WTC11 (cell line): ENCODE measurements around the gene BTBD9. TPM values are rescaled to one million over a fixed set of nuclear protein-coding genes. Genes with fewer than 3 reads are reported as not detected.

ENCODE experiments used
- ATAC-seq: fragments of 200-7000 bp; cut with Tn5 transposase; 2 replicates; pipeline ENCODE4 v1.10.0; 2021; ENCODE audit warnings: mild to moderate bottlenecking, moderate library complexity
- CTCF ChIA-PET: fragments of 300-600 bp; sonication (Branson Sonifier 250); formaldehyde crosslinking; loops from one replicate; lab custom pipeline; 2021; ENCODE audit warnings: antibody characterized with exemption; lab: Charles Lee
- POLR2A ChIA-PET: fragments of 350-600 bp; sonication (Branson Sonifier 250); formaldehyde crosslinking; loops from one replicate; lab custom pipeline; 2021; ENCODE audit warnings: antibody characterized with exemption; lab: Charles Lee
- DNase-seq: peaks from one replicate; pipeline ENCODE4 v3.0.0; 2021; ENCODE audit warnings: low spot score
- H3K27ac Mint-ChIP-seq: 2 replicates; pipeline ENCODE4 v1.8.0; 2021; ENCODE audit warnings: mixed read lengths
- H3K27me3 Mint-ChIP-seq: 2 replicates; pipeline ENCODE4 v1.8.0; 2021; ENCODE audit warnings: low read depth, mild to moderate bottlenecking, moderate library complexity, mixed read lengths
- H3K36me3 Mint-ChIP-seq: 2 replicates; pipeline ENCODE4 v1.8.0; 2021; ENCODE audit warnings: mixed read lengths
- H3K4me1 Mint-ChIP-seq: 2 replicates; pipeline ENCODE4 v1.8.0; 2022; ENCODE audit warnings: mixed read lengths
- H3K4me3 Mint-ChIP-seq: 2 replicates; pipeline ENCODE4 v1.8.0; 2021; ENCODE audit warnings: mild to moderate bottlenecking, moderate library complexity, mixed read lengths
- H3K9me3 Mint-ChIP-seq: 2 replicates; pipeline ENCODE4 v1.8.0; 2021; ENCODE audit warnings: mixed read lengths
- CREM ChIP-seq: sonication (generic); formaldehyde crosslinking; IDR thresholded peaks from 2 replicates; pipeline ENCODE4 v1.8.1; 2022; ENCODE audit warnings: mild to moderate bottlenecking, missing genetic modification reagents, moderate library complexity
- ESRRA ChIP-seq: sonication (generic); formaldehyde crosslinking; IDR thresholded peaks from 2 replicates; pipeline ENCODE4 v1.8.1; 2022; ENCODE audit warnings: mild to moderate bottlenecking, missing genetic modification reagents, borderline replicate concordance
- HMGA2 ChIP-seq: fragments of 250-450 bp; sonication (Bioruptor Pico); IDR thresholded peaks from 2 replicates; pipeline ENCODE4 v1.4.0; 2021; ENCODE audit warnings: mild to moderate bottlenecking, moderate library complexity
- JAZF1 ChIP-seq: fragments of 250-450 bp; sonication (Bioruptor Pico); IDR thresholded peaks from 2 replicates; pipeline ENCODE4 v1.9.0; 2021; ENCODE audit warnings: moderate library complexity, mild to moderate bottlenecking, inconsistent platforms
- MXD4 ChIP-seq: fragments of 250-450 bp; sonication (Bioruptor Pico); IDR thresholded peaks from 2 replicates; pipeline ENCODE4 v1.8.0; 2021; ENCODE audit warnings: mild to moderate bottlenecking, moderate library complexity, borderline replicate concordance
- NR2C2 ChIP-seq: sonication (generic); formaldehyde crosslinking; IDR thresholded peaks from 2 replicates; pipeline ENCODE4 v1.8.0; 2022; ENCODE audit warnings: mild to moderate bottlenecking, missing genetic modification reagents
- OVOL2 ChIP-seq: fragments of 250-450 bp; sonication (Bioruptor Pico); IDR thresholded peaks from 2 replicates; pipeline ENCODE4 v1.9.0; 2021; ENCODE audit warnings: mild to moderate bottlenecking, borderline replicate concordance
- TEAD1 ChIP-seq: sonication (generic); formaldehyde crosslinking; IDR thresholded peaks from 2 replicates; pipeline ENCODE4 v1.8.0; 2022; ENCODE audit warnings: mild to moderate bottlenecking, missing genetic modification reagents
- TP53 ChIP-seq: sonication (generic); formaldehyde crosslinking; IDR thresholded peaks from 2 replicates; pipeline ENCODE4 v1.8.1; 2023; ENCODE audit warnings: mild to moderate bottlenecking, missing genetic modification reagents
- total RNA-seq: library from RNA; stranded (reverse); gene quantifications from 3 replicates; pipeline ENCODE4 v1.2.3, GENCODE V29; 2021
- TF ChIP-seq, protein P1 (sequence below): sonication (generic); formaldehyde crosslinking; IDR thresholded peaks from 2 replicates; pipeline ENCODE4 v1.8.1; 2023; ENCODE audit warnings: mild to moderate bottlenecking, missing genetic modification reagents, moderate library complexity
- TF ChIP-seq, protein P2 (sequence below): fragments of 250-450 bp; sonication (Bioruptor Pico); IDR thresholded peaks from 2 replicates; pipeline ENCODE4 v1.9.0; 2021; ENCODE audit warnings: mild to moderate bottlenecking
- TF ChIP-seq, protein P3 (sequence below): sonication (generic); formaldehyde crosslinking; IDR thresholded peaks from 2 replicates; pipeline ENCODE4 v1.8.1; 2023; ENCODE audit warnings: mild to moderate bottlenecking, missing genetic modification reagents
- TF ChIP-seq, protein P4 (sequence below): fragments of 250-450 bp; sonication (Bioruptor Pico); conservative IDR thresholded peaks from 2 replicates; pipeline ENCODE4 v1.9.0; 2021; ENCODE audit warnings: mild to moderate bottlenecking
- TF ChIP-seq, protein P5 (sequence below): sonication (generic); formaldehyde crosslinking; IDR thresholded peaks from 2 replicates; pipeline ENCODE4 v1.8.0; 2023; ENCODE audit warnings: missing genetic modification reagents
- TF ChIP-seq, protein P6 (sequence below): sonication (generic); formaldehyde crosslinking; IDR thresholded peaks from 2 replicates; pipeline ENCODE4 v1.8.0; 2023; ENCODE audit warnings: missing genetic modification reagents, mild to moderate bottlenecking, borderline replicate concordance
- TF ChIP-seq, protein P7 (sequence below): fragments of 250-450 bp; sonication (Bioruptor Pico); IDR thresholded peaks from 2 replicates; pipeline ENCODE4 v1.9.0; 2021; ENCODE audit warnings: mild to moderate bottlenecking, borderline replicate concordance

BTBD9 gene
- total RNA-seq, 1 experiment from 2014 or later: 4.2 TPM

DNA sequence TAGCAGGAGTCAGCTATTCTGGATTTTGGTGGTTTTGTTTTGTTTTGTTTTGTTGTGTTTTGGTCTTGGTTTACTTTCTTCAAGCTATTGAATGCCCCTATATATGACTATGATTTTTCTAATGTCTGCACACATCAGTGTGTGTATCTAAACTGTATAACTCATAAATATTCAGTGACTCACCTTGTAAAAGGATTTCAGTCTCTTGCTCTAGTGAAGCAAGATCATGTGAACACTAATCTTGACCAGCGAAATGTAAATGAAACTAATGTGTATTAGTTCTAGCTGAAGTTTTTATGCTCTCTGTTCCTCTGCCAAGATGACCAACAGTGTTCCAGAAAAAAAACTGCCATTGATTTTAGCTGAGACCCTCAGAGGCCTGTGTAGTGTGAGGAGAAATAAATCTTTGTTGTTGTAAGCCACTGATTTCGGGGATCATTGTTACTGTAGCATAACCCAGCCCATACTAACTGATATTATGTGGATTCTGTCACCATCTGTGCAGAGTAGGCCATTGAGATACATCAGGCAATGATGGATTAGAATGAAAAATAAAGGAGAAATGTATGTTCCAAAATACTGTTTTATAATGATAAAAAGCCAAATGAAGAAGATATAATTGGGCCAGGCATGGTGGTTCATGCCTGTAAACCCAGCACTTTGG lies 11.5 kb upstream of the BTBD9 start:
- no peak overlapping the region for H3K4me3 Mint-ChIP-seq
- H3K9me3 Mint-ChIP-seq: peaks cover 7% of the 10 kb centered on the region
- H3K27me3 Mint-ChIP-seq: no peaks in the 10 kb centered on the region
- peaks cover 6% of the 10 kb centered on the region for H3K4me1 Mint-ChIP-seq
- CTCF ChIA-PET: no interaction called here
- TF ChIP-seq JAZF1 (CRISPR knock-in tag) (no peak), NR2C2 (CRISPR knock-in tag) (no peak)
- TF ChIP-seq, protein P1, sequence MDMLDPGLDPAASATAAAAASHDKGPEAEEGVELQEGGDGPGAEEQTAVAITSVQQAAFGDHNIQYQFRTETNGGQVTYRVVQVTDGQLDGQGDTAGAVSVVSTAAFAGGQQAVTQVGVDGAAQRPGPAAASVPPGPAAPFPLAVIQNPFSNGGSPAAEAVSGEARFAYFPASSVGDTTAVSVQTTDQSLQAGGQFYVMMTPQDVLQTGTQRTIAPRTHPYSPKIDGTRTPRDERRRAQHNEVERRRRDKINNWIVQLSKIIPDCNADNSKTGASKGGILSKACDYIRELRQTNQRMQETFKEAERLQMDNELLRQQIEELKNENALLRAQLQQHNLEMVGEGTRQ (CRISPR knock-in tag): no peak
- TF ChIP-seq, all 79 proteins: peak for 0
- peaks cover 5% of the 10 kb centered on the region for H3K36me3 Mint-ChIP-seq
- no peak overlapping the region for H3K27ac Mint-ChIP-seq
- POLR2A ChIA-PET: no interaction called here
- ATAC-seq: no peak
- no peak for DNase-seq

DNA sequence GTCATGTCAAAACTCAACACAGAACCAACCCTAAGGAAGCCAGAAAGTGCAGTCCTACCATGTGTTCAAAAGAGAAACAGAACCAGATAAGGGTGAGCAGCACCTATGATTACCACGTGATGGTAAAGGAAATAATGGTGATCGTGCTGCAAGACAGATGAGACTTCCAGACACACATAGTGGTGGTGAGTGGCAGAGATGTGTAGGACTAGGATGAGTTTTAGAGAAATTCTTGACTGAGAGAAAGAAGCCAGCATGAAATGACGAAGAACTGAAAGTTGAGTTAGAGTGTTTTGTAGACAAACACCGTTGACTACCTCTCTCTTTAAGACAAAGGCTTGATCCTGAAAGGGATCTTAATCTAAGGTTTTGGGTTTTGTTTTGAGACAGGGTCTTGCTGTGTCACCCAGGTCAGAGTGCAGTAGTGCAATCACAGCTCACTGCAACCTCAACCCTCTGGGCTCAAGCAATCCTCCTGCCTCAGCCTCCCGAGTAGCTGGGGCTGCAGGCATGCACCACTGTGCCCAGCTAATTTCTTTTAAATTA lies 10.6 kb upstream of the BTBD9 start:
- H3K27ac Mint-ChIP-seq: no peak overlapping the region
- ChIA-PET CTCF (no interaction called here), POLR2A (no interaction called here)
- H3K9me3 Mint-ChIP-seq: peaks cover 7% of the 10 kb centered on the region
- no peaks in the 10 kb centered on the region for H3K27me3 Mint-ChIP-seq
- no peak overlapping the region for H3K4me3 Mint-ChIP-seq
- H3K4me1 Mint-ChIP-seq: peaks cover 7% of the 10 kb centered on the region
- DNase-seq (no peak), ATAC-seq (no peak)
- H3K36me3 Mint-ChIP-seq: peaks cover 5% of the 10 kb centered on the region
- TF ChIP-seq HMGA2 (CRISPR knock-in tag) (no peak), MXD4 (CRISPR knock-in tag) (no peak), TEAD1 (CRISPR knock-in tag) (no peak), ESRRA (CRISPR knock-in tag) (no peak), OVOL2 (no peak), JAZF1 (CRISPR knock-in tag) (no peak), TP53 (CRISPR knock-in tag) (no peak), CREM (no peak)
- TF ChIP-seq, protein P2, sequence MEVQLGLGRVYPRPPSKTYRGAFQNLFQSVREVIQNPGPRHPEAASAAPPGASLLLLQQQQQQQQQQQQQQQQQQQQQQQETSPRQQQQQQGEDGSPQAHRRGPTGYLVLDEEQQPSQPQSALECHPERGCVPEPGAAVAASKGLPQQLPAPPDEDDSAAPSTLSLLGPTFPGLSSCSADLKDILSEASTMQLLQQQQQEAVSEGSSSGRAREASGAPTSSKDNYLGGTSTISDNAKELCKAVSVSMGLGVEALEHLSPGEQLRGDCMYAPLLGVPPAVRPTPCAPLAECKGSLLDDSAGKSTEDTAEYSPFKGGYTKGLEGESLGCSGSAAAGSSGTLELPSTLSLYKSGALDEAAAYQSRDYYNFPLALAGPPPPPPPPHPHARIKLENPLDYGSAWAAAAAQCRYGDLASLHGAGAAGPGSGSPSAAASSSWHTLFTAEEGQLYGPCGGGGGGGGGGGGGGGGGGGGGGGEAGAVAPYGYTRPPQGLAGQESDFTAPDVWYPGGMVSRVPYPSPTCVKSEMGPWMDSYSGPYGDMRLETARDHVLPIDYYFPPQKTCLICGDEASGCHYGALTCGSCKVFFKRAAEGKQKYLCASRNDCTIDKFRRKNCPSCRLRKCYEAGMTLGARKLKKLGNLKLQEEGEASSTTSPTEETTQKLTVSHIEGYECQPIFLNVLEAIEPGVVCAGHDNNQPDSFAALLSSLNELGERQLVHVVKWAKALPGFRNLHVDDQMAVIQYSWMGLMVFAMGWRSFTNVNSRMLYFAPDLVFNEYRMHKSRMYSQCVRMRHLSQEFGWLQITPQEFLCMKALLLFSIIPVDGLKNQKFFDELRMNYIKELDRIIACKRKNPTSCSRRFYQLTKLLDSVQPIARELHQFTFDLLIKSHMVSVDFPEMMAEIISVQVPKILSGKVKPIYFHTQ (CRISPR knock-in tag): no peak
- TF ChIP-seq, protein P3, sequence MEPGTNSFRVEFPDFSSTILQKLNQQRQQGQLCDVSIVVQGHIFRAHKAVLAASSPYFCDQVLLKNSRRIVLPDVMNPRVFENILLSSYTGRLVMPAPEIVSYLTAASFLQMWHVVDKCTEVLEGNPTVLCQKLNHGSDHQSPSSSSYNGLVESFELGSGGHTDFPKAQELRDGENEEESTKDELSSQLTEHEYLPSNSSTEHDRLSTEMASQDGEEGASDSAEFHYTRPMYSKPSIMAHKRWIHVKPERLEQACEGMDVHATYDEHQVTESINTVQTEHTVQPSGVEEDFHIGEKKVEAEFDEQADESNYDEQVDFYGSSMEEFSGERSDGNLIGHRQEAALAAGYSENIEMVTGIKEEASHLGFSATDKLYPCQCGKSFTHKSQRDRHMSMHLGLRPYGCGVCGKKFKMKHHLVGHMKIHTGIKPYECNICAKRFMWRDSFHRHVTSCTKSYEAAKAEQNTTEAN (CRISPR knock-in tag): no peak
- TF ChIP-seq, protein P4, sequence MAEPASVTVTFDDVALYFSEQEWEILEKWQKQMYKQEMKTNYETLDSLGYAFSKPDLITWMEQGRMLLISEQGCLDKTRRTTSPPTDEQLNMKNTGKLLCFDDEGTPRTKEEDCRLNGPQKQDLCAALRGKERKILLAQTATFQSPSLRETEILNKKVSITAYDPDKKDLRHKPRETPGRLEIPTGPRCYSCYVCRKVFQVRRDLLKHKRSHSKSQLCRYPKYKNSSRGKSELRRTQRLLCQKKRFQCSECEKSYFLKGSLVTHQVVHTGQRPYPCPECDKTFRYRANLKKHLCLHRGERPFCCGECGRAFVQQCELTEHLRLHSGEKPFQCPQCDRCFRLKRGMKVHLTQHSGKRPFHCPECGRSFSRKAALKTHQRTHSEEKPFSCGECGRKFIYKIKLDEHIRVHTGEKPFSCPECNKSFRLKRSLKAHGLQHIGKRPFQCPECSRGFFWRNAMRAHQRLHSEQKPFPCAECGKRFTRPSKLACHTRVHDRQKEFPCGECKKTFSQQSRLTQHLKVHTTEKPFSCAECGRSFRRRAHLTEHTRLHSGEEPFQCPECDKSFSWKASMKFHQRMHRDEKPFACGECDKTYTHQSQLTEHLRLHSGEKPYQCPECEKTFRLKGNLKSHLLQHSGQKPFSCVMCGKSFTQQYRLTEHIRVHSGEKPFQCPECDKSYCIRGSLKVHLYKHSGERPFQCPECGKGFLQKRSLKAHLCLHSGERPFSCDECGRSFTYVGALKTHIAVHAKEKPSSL: no peak
- TF ChIP-seq, protein P5, sequence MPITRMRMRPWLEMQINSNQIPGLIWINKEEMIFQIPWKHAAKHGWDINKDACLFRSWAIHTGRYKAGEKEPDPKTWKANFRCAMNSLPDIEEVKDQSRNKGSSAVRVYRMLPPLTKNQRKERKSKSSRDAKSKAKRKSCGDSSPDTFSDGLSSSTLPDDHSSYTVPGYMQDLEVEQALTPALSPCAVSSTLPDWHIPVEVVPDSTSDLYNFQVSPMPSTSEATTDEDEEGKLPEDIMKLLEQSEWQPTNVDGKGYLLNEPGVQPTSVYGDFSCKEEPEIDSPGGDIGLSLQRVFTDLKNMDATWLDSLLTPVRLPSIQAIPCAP (CRISPR knock-in tag): no peak
- TF ChIP-seq, protein P6, sequence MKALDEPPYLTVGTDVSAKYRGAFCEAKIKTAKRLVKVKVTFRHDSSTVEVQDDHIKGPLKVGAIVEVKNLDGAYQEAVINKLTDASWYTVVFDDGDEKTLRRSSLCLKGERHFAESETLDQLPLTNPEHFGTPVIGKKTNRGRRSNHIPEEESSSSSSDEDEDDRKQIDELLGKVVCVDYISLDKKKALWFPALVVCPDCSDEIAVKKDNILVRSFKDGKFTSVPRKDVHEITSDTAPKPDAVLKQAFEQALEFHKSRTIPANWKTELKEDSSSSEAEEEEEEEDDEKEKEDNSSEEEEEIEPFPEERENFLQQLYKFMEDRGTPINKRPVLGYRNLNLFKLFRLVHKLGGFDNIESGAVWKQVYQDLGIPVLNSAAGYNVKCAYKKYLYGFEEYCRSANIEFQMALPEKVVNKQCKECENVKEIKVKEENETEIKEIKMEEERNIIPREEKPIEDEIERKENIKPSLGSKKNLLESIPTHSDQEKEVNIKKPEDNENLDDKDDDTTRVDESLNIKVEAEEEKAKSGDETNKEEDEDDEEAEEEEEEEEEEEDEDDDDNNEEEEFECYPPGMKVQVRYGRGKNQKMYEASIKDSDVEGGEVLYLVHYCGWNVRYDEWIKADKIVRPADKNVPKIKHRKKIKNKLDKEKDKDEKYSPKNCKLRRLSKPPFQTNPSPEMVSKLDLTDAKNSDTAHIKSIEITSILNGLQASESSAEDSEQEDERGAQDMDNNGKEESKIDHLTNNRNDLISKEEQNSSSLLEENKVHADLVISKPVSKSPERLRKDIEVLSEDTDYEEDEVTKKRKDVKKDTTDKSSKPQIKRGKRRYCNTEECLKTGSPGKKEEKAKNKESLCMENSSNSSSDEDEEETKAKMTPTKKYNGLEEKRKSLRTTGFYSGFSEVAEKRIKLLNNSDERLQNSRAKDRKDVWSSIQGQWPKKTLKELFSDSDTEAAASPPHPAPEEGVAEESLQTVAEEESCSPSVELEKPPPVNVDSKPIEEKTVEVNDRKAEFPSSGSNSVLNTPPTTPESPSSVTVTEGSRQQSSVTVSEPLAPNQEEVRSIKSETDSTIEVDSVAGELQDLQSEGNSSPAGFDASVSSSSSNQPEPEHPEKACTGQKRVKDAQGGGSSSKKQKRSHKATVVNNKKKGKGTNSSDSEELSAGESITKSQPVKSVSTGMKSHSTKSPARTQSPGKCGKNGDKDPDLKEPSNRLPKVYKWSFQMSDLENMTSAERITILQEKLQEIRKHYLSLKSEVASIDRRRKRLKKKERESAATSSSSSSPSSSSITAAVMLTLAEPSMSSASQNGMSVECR (CRISPR knock-in tag): no peak
- TF ChIP-seq, protein P7, sequence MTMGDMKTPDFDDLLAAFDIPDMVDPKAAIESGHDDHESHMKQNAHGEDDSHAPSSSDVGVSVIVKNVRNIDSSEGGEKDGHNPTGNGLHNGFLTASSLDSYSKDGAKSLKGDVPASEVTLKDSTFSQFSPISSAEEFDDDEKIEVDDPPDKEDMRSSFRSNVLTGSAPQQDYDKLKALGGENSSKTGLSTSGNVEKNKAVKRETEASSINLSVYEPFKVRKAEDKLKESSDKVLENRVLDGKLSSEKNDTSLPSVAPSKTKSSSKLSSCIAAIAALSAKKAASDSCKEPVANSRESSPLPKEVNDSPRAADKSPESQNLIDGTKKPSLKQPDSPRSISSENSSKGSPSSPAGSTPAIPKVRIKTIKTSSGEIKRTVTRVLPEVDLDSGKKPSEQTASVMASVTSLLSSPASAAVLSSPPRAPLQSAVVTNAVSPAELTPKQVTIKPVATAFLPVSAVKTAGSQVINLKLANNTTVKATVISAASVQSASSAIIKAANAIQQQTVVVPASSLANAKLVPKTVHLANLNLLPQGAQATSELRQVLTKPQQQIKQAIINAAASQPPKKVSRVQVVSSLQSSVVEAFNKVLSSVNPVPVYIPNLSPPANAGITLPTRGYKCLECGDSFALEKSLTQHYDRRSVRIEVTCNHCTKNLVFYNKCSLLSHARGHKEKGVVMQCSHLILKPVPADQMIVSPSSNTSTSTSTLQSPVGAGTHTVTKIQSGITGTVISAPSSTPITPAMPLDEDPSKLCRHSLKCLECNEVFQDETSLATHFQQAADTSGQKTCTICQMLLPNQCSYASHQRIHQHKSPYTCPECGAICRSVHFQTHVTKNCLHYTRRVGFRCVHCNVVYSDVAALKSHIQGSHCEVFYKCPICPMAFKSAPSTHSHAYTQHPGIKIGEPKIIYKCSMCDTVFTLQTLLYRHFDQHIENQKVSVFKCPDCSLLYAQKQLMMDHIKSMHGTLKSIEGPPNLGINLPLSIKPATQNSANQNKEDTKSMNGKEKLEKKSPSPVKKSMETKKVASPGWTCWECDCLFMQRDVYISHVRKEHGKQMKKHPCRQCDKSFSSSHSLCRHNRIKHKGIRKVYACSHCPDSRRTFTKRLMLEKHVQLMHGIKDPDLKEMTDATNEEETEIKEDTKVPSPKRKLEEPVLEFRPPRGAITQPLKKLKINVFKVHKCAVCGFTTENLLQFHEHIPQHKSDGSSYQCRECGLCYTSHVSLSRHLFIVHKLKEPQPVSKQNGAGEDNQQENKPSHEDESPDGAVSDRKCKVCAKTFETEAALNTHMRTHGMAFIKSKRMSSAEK (CRISPR knock-in tag): no peak
